ENCODE results near the gene SRP54. TPM values are rescaled to one million over a fixed set of nuclear protein-coding genes. Genes with fewer than 3 reads are reported as not detected.

Gene SRP54
- total and polyA plus RNA-seq, 12 donors, result 17.7 to 143 (median 56.5) TPM

DNA sequence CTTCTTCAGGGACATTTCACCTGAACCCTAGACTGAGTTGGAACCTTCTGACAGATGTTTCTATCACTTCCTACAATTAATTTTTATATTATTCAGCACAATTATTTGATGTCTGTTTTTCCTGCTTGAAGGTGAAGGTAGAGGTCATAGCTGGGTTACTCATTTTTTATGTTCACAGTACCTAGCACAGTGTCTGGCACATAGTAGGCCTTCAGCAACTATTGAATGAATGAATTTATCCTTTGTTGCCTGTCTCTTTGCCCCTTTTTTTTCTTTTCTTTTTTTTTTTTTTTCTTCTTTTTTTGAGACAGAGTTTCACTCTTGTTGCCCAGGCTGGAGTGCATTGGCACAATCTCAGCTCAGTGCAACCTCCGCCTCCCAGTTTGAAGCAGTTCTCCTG lies 33.8 kb downstream of the SRP54 start:
- intact Hi-C loops (cut with DNase I), result no loop called here
- TF ChIP-seq, protein P1, sequence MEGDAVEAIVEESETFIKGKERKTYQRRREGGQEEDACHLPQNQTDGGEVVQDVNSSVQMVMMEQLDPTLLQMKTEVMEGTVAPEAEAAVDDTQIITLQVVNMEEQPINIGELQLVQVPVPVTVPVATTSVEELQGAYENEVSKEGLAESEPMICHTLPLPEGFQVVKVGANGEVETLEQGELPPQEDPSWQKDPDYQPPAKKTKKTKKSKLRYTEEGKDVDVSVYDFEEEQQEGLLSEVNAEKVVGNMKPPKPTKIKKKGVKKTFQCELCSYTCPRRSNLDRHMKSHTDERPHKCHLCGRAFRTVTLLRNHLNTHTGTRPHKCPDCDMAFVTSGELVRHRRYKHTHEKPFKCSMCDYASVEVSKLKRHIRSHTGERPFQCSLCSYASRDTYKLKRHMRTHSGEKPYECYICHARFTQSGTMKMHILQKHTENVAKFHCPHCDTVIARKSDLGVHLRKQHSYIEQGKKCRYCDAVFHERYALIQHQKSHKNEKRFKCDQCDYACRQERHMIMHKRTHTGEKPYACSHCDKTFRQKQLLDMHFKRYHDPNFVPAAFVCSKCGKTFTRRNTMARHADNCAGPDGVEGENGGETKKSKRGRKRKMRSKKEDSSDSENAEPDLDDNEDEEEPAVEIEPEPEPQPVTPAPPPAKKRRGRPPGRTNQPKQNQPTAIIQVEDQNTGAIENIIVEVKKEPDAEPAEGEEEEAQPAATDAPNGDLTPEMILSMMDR (IDR thresholded peaks at IDR 0.05), result no peak
- no peak for TF ChIP-seq POLR2A (IDR thresholded peaks at IDR 0.05)
- Histone ChIP-seq H3K4me3 (no peak overlapping the region), H3K9me3 (replicated peaks in 1 of 3) (no peaks in the 10 kb centered on the region), H3K27ac (no peak overlapping the region), H3K4me1 (replicated peaks in 1 of 2) (no peaks in the 10 kb centered on the region), H3K27me3 (no peaks in the 10 kb centered on the region), H3K36me3 (replicated peaks in 1 of 2) (peaks cover 0 to 64% of the 10 kb centered on the region in 2 donors)
- 100% methylated on average over 1 of the region's 1 CpG for WGBS, 4 donors
- no peak for DNase-seq

DNA sequence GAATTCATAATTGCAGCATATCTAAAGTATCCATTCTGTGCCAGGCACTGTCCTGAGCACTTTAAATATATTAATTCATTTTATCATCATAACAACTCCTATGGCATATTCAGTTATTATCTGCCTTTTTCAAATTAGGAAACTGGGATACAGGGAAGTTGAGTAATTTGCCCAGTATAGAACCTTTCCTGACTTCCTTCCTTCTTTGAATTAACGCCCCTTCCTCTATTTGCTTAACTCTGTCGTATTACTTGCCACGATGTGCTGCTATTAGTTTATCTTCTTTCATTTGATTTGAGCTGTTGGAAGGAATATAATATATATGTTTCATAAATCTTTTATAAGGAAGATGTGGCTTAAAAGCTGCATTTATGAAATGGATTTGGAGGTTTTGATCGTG lies 37.9 kb downstream of the SRP54 start:
- no peak overlapping the region for H3K27ac ChIP-seq
- H3K4me3 ChIP-seq, result no peak overlapping the region
- no peaks in the 10 kb centered on the region for H3K27me3 ChIP-seq
- no peaks in the 10 kb centered on the region for H3K4me1 ChIP-seq (replicated peaks in 1 of 2)
- DNase-seq, result no peak
- TF ChIP-seq, protein P1 (IDR thresholded peaks at IDR 0.05), result no peak
- TF ChIP-seq POLR2A (IDR thresholded peaks at IDR 0.05), result no peak
- WGBS, 4 donors, result 69 to 86% (median 84%) methylated on average over 4 of the region's 4 CpGs
- peaks cover 0 to 47% of the 10 kb centered on the region in 2 donors for H3K36me3 ChIP-seq (replicated peaks in 1 of 2)
- no peaks in the 10 kb centered on the region for H3K9me3 ChIP-seq (replicated peaks in 1 of 3)
- intact Hi-C loops (cut with DNase I), result no loop called here

DNA sequence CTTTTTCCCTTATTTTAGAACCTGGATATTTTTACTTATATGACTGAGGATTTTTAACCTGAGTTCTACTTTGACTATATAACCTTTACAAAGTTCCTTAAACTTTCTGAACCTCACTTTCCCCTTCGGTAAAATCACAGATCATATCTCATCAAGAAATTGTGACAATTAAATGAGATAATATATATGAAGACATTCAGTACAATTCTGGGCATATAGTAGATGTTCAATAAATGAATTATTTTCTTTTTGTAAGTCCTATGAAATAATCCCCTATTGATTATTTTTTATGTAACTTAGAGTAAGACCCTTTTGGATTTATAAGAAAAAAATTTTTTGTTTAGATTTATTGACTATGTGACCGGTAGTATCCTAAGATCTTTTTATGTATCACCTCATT lies 45.6 kb downstream of the SRP54 start:
- Histone ChIP-seq H3K27me3 (no peaks in the 10 kb centered on the region), H3K4me3 (no peak overlapping the region), H3K9me3 (replicated peaks in 1 of 3) (no peaks in the 10 kb centered on the region), H3K27ac (no peak overlapping the region), H3K4me1 (replicated peaks in 1 of 2) (no peaks in the 10 kb centered on the region), H3K36me3 (replicated peaks in 1 of 2) (peaks cover 0 to 48% of the 10 kb centered on the region in 2 donors)
- TF ChIP-seq, protein P1 (IDR thresholded peaks at IDR 0.05), result no peak
- no peak for TF ChIP-seq POLR2A (IDR thresholded peaks at IDR 0.05)
- WGBS, 4 donors, result 92 to 96% (median 95%) methylated on average over 2 of the region's 2 CpGs
- intact Hi-C loops (cut with DNase I), result no loop called here
- no peak for DNase-seq

DNA sequence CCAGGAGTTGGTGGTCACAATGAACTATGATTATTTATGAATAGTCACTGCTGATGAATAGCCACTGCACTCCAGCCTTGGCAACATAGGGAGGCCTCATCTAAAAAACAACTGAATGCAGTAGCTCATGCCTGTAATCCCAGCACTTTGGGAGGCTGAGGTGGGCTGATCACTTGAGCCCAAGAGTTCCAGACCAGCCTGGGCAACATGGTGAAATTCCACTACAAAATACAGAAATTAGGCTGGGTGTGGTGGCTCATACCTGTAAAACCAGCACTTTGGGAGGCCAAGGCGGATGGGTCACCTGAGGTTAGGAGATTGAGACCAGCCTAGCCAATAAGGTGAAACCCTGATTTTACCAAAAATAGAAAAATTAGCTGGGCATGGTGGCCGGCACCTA lies 49.8 kb downstream of the SRP54 start:
- WGBS, 4 donors, result 97 to 100% (median 99%) methylated on average over 2 of the region's 2 CpGs

More for the DNA sequence above, 49.8 kb downstream of the SRP54 start:
- Histone ChIP-seq H3K36me3 (replicated peaks in 1 of 2) (peaks cover 0 to 29% of the 10 kb centered on the region in 2 donors), H3K4me3 (no peak overlapping the region), H3K27ac (no peak overlapping the region), H3K27me3 (no peaks in the 10 kb centered on the region), H3K9me3 (replicated peaks in 1 of 3) (peaks cover 0 to 11% (median 0%) of the 10 kb centered on the region in 3 donors), H3K4me1 (replicated peaks in 1 of 2) (no peaks in the 10 kb centered on the region)
- no peak for DNase-seq
- TF ChIP-seq, protein P1 (IDR thresholded peaks at IDR 0.05), result no peak
- no peak for TF ChIP-seq POLR2A (IDR thresholded peaks at IDR 0.05)
- intact Hi-C loops (cut with DNase I), result no loop called here

Measured in adrenal gland (tissue), 12 donors.